Suprapubic skin (tissue), 4 donors: Measurements from ENCODE around the gene SLC15A3. TPM values are rescaled to one million over a fixed set of nuclear protein-coding genes. Genes with fewer than 3 reads are reported as not detected.

Experiments used
- DNase-seq, 2 donors: peaks; one replicate each; pipeline ENCODE4 v3.0.0-alpha.2; 2019; ENCODE audit warnings: low spot score in 2 of 2
- H3K27ac ChIP-seq: fragments of 200-600 bp; sonication (generic); one replicate; pipeline ENCODE4 v1.5.1; 2019
- H3K27me3 ChIP-seq: fragments of 200-600 bp; sonication (generic); one replicate; pipeline ENCODE4 v1.5.1; 2019
- H3K36me3 ChIP-seq: fragments of 200-600 bp; sonication (generic); one replicate; pipeline ENCODE4 v1.5.1; 2019
- H3K4me1 ChIP-seq: fragments of 200-600 bp; sonication (generic); one replicate; pipeline ENCODE4 v1.5.1; 2019
- H3K4me3 ChIP-seq: fragments of 200-600 bp; sonication (generic); one replicate; pipeline ENCODE4 v1.5.1; 2019; ENCODE audit warnings: mild to moderate bottlenecking
- H3K9me3 ChIP-seq: fragments of 200-600 bp; sonication (generic); one replicate; pipeline ENCODE4 v1.5.1; 2019
- CTCF ChIP-seq, 2 donors: fragments of 200-600 bp in 1 of 2; fragments of 450-650 bp in 1 of 2; sonication (generic) in 1 of 2; IDR thresholded peaks; one replicate each; pipeline ENCODE4 v1.5.1; 2016 to 2019; ENCODE audit warnings: antibody characterized with exemption in 2 of 2, mild to moderate bottlenecking in 1 of 2, moderate library complexity in 1 of 2
- EP300 ChIP-seq: sonication (generic); formaldehyde crosslinking; IDR thresholded peaks from one replicate; pipeline ENCODE4 v1.6.1; 2017; ENCODE audit warnings: antibody characterized with exemption
- POLR2A ChIP-seq, 2 donors: fragments of 450-650 bp; IDR thresholded peaks; one replicate each; pipeline ENCODE4 v1.6.1; 2017; ENCODE audit warnings: antibody characterized with exemption in 2 of 2, mild to moderate bottlenecking in 2 of 2, moderate library complexity in 2 of 2
- POLR2AphosphoS5 ChIP-seq, 3 donors: sonication (generic); formaldehyde crosslinking; IDR thresholded peaks; one replicate each; pipeline ENCODE4 v1.6.1; 2017; ENCODE audit warnings: antibody characterized with exemption in 3 of 3
- WGBS: methylation state at CpG from one replicate; pipeline ENCODE4 v1.1.5; 2018; 5-methylcytosine and 5-hydroxymethylcytosine counted together
- total RNA-seq, 4 donors: library from RNA; depleted of rRNA; stranded (reverse); fragments of >200 nt; gene quantifications; one replicate each; pipeline ENCODE4 v1.1.0, GENCODE V29; 2016

The SLC15A3 gene
- total RNA-seq, 4 donors from 2014 or later, result 1.7 to 10.5 (median 9.8) TPM

- Histone ChIP-seq H3K27me3 (no peaks in the 10 kb centered on the region), H3K36me3 (peaks cover 28% of the 10 kb centered on the region)
Observed at GRCh38 chr11:60942970-60943565, 8.9 kb downstream of the SLC15A3 start.

GRCh38 chr11:60942219-60942618 lies 9.8 kb downstream of the SLC15A3 start:
- no peak for DNase-seq
- peaks cover 24% of the 10 kb centered on the region for H3K4me1 ChIP-seq
- peaks cover 34% of the 10 kb centered on the region for H3K36me3 ChIP-seq

More at GRCh38 chr11:60942970-60943565, 8.9 kb downstream of the SLC15A3 start:
- no peak for DNase-seq
- Histone ChIP-seq H3K27ac (no peak overlapping the region), H3K4me1 (peaks cover 31% of the 10 kb centered on the region), H3K4me3 (no peak overlapping the region), H3K9me3 (no peaks in the 10 kb centered on the region)
- WGBS, result 44% methylated on average over 8 of the region's 9 CpGs
- TF ChIP-seq CTCF (IDR thresholded peaks at IDR 0.05), result no peak
- no peak for TF ChIP-seq EP300
- TF ChIP-seq POLR2AphosphoS5 (IDR thresholded peaks at IDR 0.05), result no peak
- no peak for TF ChIP-seq POLR2A (IDR thresholded peaks at IDR 0.05)

GRCh38 chr11:60941371-60942119 lies 10.4 kb downstream of the SLC15A3 start:
- WGBS, result 85% methylated on average over 5 of the region's 6 CpGs
- no peaks in the 10 kb centered on the region for H3K9me3 ChIP-seq
- no peak for DNase-seq
- no peak overlapping the region for H3K27ac ChIP-seq
- H3K4me1 ChIP-seq, result peaks cover 24% of the 10 kb centered on the region
- H3K27me3 ChIP-seq, result no peaks in the 10 kb centered on the region
- TF ChIP-seq CTCF (IDR thresholded peaks at IDR 0.05), result no peak
- TF ChIP-seq POLR2A (IDR thresholded peaks at IDR 0.05), result no peak
- no peak for TF ChIP-seq EP300
- TF ChIP-seq POLR2AphosphoS5 (IDR thresholded peaks at IDR 0.05), result no peak
- H3K4me3 ChIP-seq, result no peak overlapping the region
- H3K36me3 ChIP-seq, result peaks cover 34% of the 10 kb centered on the region

More at GRCh38 chr11:60942219-60942618, 9.8 kb downstream of the SLC15A3 start:
- H3K27ac ChIP-seq, result no peak overlapping the region
- WGBS, result 86% methylated on average over 4 of the region's 4 CpGs
- no peaks in the 10 kb centered on the region for H3K9me3 ChIP-seq
- H3K27me3 ChIP-seq, result no peaks in the 10 kb centered on the region
- TF ChIP-seq POLR2A (IDR thresholded peaks at IDR 0.05), result no peak
- no peak for TF ChIP-seq CTCF (IDR thresholded peaks at IDR 0.05)
- no peak for TF ChIP-seq POLR2AphosphoS5 (IDR thresholded peaks at IDR 0.05)
- no peak for TF ChIP-seq EP300
- H3K4me3 ChIP-seq, result no peak overlapping the region

GRCh38 chr11:60939855-60940254 lies 12.1 kb downstream of the SLC15A3 start:
- Histone ChIP-seq H3K27me3 (no peaks in the 10 kb centered on the region), H3K36me3 (peaks cover 34% of the 10 kb centered on the region), H3K27ac (no peak overlapping the region), H3K4me1 (peaks cover 24% of the 10 kb centered on the region), H3K9me3 (no peaks in the 10 kb centered on the region), H3K4me3 (no peak overlapping the region)
- TF ChIP-seq EP300 (no peak), CTCF (IDR thresholded peaks at IDR 0.05) (no peak), POLR2AphosphoS5 (IDR thresholded peaks at IDR 0.05) (no peak), POLR2A (IDR thresholded peaks at IDR 0.05) (no peak)
- DNase-seq, result no peak
- 46% methylated on average over 2 of the region's 2 CpGs for WGBS

GRCh38 chr11:60939301-60939700 lies 12.7 kb downstream of the SLC15A3 start:
- Histone ChIP-seq H3K4me3 (no peak overlapping the region), H3K27ac (no peak overlapping the region), H3K27me3 (no peaks in the 10 kb centered on the region), H3K36me3 (peaks cover 34% of the 10 kb centered on the region), H3K4me1 (peaks cover 24% of the 10 kb centered on the region), H3K9me3 (no peaks in the 10 kb centered on the region)
- TF ChIP-seq EP300 (no peak), CTCF (IDR thresholded peaks at IDR 0.05) (no peak), POLR2A (IDR thresholded peaks at IDR 0.05) (no peak), POLR2AphosphoS5 (IDR thresholded peaks at IDR 0.05) (no peak)
- 100% methylated on average over 5 of the region's 7 CpGs for WGBS
- DNase-seq, result no peak
